ENCODE measurements around the gene USP30.
A peak's percentile ranks its signal among the peaks of the same experiment; 100 is the strongest.
"Not testable (repeated sequence)": the region's sequence is repeated elsewhere in the genome, so short reads cannot be mapped to it uniquely, and the experiment has no call there.

USP30 gene

GRCh38 chr12:109033239-109034196, 18.9 kb upstream of the USP30 start:
- DNase-seq (ENCODE audit: low read depth), result peak; percentile 36
- TF ChIP-seq, protein P1, sequence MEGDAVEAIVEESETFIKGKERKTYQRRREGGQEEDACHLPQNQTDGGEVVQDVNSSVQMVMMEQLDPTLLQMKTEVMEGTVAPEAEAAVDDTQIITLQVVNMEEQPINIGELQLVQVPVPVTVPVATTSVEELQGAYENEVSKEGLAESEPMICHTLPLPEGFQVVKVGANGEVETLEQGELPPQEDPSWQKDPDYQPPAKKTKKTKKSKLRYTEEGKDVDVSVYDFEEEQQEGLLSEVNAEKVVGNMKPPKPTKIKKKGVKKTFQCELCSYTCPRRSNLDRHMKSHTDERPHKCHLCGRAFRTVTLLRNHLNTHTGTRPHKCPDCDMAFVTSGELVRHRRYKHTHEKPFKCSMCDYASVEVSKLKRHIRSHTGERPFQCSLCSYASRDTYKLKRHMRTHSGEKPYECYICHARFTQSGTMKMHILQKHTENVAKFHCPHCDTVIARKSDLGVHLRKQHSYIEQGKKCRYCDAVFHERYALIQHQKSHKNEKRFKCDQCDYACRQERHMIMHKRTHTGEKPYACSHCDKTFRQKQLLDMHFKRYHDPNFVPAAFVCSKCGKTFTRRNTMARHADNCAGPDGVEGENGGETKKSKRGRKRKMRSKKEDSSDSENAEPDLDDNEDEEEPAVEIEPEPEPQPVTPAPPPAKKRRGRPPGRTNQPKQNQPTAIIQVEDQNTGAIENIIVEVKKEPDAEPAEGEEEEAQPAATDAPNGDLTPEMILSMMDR (conservative IDR thresholded peaks at IDR 0.05; ENCODE audit: low read depth, low read length), result no peak
- H3K4me3 ChIP-seq (ENCODE audit: low read depth, low read length), result no peak overlapping the region

GRCh38 chr12:109036975-109037374, 15.4 kb upstream of the USP30 start:
- DNase-seq (ENCODE audit: low read depth), result no peak
- no peak overlapping the region for H3K4me3 ChIP-seq (ENCODE audit: low read depth, low read length)
- TF ChIP-seq, protein P1 (conservative IDR thresholded peaks at IDR 0.05; ENCODE audit: low read depth, low read length), result no peak

DNA sequence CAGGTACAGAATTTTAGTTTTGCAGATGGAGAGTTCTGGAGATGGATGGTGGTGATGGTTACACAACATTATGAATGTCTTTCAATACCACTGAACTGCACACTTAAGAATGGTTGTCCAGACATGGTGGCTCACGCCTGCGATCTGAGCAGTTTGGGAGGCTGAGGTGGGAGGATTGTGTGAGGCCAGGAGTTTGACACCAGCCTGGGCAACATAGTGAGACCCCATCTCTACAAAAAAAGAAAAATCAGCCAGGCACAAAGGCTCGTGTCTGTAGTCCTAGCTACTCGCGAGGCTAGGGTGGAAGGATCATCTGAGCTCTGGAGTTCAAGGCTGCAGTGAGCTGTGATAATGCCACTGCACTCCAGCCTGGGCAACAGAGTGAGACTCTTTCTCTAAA, 8.1 kb upstream of the USP30 start:
- DNase-seq (ENCODE audit: low read depth), result no peak
- H3K4me3 ChIP-seq (ENCODE audit: low read depth, low read length), result no peak overlapping the region

GRCh38 chr12:109047081-109047805, 5.1 kb upstream of the USP30 start:
- TF ChIP-seq, protein P1 (conservative IDR thresholded peaks at IDR 0.05; ENCODE audit: low read depth, low read length), result no peak
- H3K4me3 ChIP-seq (ENCODE audit: low read depth, low read length), result no peak overlapping the region
- DNase-seq (ENCODE audit: low read depth), result peak; percentile 66

More for the DNA sequence above, 8.1 kb upstream of the USP30 start:
- TF ChIP-seq, protein P1 (conservative IDR thresholded peaks at IDR 0.05; ENCODE audit: low read depth, low read length), result no peak

DNA sequence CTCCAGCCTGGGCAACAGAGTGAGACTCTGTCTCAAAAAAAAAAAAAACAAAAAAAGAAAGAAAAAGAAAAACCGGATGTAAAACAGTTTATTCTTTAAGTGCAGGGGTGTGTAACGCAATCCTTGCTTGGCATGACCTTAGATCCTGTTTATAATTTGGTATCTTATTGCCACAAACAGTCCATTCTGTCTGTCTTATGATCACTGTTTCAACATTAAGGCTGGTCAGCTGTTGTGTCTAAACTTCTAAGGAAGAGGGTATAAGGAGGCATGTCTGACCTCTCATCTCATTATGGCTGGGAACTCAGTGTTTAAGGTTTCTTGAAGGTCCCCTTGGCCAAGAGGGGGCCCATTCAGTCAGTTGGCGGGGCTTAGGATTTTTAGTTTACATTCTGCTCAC, 3.7 kb upstream of the USP30 start:
- not testable (repeated sequence) for H3K4me3 ChIP-seq (ENCODE audit: low read depth, low read length); DNase-seq (ENCODE audit: low read depth)

GRCh38 chr12:109049794-109050193, 2.6 kb upstream of the USP30 start:
- H3K4me3 ChIP-seq (ENCODE audit: low read depth, low read length); DNase-seq (ENCODE audit: low read depth): not testable (repeated sequence)

DNA sequence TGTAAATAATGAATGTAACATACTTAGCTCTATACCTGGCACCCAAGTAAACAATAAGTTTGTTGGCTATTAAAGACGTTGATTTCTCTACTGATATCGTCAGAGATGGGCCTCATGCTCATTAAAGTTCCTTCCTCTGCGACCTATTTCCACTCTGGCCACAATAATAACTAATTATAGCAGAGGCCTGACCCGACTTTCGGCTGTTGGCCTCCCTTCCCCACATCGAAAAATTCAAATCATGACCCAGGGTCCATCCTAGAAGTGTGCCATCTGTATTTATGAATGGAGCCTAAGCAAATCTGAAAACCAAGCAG, 321 bp upstream of the USP30 start:
- TF ChIP-seq, protein P1 (conservative IDR thresholded peaks at IDR 0.05; ENCODE audit: low read depth, low read length), result no peak
- peak overlapping the region; percentile 92 for H3K4me3 ChIP-seq (ENCODE audit: low read depth, low read length)
- no peak for DNase-seq (ENCODE audit: low read depth)
